ENCODE measurements around the gene SOX4.

Gene SOX4

DNA sequence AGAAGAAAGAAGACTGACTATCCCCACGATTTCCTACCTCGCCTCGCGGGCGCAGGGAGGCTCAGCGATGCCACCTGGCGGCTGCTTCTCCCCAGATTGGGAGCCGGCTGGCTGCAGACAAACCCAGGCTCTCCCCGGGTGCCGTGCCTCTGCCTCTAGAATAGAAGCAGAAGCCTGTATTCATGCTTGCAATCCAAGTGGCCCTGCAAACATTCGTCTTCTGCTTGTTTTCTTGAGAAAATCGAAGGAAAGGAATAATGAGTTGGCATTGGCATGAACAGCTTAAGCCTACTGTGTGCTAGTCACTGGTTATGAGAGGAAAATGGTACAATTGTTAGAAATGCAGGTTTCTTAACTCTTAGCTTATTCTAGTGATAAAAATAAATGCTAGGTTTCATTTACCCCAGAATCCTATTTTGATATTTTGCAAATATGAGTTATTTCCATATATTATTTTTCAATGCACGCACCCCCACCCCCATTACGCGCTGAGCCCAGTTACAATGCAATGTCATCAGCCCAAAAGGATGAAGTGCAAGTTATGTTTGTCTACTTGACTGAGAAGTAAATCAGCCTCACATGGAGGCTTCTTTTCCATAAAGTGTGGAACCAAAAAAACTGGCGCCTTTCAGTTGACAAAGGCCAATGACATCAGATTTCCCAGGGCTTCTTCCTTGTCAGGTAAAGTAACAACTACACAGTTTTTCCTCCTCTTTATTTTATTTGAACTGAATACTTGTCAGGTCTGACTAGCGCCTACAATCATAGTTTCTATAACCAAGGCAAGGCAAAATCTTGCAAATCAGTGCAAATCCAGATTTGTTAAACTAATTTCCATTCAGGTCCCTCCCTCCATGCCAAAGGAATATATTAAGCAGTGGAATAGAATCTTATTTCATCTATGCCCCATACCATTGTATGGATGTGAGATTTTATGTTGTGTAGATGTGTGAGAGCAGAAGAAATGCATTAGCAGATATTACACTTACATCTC is 3.9 kb upstream of the SOX4 start:
- Histone ChIP-seq H3K27ac (peak overlapping the region; percentile 71; the same call in 1 of the 2 replicates), H3K36me3 (ENCODE audit: insufficient read depth) (no peaks in the 10 kb centered on the region), H3K4me2 (peak overlapping the region; percentile 86), H2AFZ (ENCODE audit: low read depth) (peak overlapping the region; percentile 96), H3K79me2 (ENCODE audit: insufficient read depth, low read depth) (peaks cover 5% of the 10 kb centered on the region; the same call in 1 of the 2 replicates), H4K20me1 (ENCODE audit: insufficient read depth) (no peaks in the 10 kb centered on the region), H3K27me3 (ENCODE audit: insufficient read depth, low read depth) (no peaks in the 10 kb centered on the region), H3K4me1 (ENCODE audit: low read depth, poor library complexity, severe bottlenecking) (peaks cover 19% of the 10 kb centered on the region), H3K9ac (peak overlapping the region; percentile 69; the same call in 1 of the 2 replicates), H3K4me3 (IDR thresholded peaks at IDR 0.05; ENCODE audit: insufficient read depth, low read depth, low read length) (no peak overlapping the region)
- TF ChIP-seq, protein P1, sequence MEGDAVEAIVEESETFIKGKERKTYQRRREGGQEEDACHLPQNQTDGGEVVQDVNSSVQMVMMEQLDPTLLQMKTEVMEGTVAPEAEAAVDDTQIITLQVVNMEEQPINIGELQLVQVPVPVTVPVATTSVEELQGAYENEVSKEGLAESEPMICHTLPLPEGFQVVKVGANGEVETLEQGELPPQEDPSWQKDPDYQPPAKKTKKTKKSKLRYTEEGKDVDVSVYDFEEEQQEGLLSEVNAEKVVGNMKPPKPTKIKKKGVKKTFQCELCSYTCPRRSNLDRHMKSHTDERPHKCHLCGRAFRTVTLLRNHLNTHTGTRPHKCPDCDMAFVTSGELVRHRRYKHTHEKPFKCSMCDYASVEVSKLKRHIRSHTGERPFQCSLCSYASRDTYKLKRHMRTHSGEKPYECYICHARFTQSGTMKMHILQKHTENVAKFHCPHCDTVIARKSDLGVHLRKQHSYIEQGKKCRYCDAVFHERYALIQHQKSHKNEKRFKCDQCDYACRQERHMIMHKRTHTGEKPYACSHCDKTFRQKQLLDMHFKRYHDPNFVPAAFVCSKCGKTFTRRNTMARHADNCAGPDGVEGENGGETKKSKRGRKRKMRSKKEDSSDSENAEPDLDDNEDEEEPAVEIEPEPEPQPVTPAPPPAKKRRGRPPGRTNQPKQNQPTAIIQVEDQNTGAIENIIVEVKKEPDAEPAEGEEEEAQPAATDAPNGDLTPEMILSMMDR (conservative IDR thresholded peaks at IDR 0.05; ENCODE audit: low read depth, low read length) = peak; percentile 65

DNA sequence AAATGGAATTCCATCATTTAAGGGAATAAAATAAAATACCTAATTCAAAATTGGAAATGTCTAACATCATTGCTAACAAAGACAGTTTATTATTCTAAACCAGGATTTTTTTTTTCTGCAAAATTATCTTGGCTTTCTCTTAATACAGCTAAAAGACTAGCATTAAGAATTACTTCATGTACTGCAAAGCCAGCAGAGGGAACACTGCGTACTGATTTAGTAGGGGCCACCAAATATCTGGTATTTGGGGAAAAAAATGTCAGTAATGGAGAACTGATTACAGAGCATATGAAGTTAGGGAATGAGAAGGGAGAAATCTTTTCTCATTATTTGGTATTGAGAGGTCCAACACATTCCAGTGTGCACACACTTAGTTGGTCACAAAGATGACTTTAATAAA is 3.2 kb upstream of the SOX4 start:
- H3K36me3 ChIP-seq (ENCODE audit: insufficient read depth) = no peaks in the 10 kb centered on the region
- no peak overlapping the region for H2AFZ ChIP-seq (ENCODE audit: low read depth)
- H4K20me1 ChIP-seq (ENCODE audit: insufficient read depth) = no peaks in the 10 kb centered on the region
- H3K27me3 ChIP-seq (ENCODE audit: insufficient read depth, low read depth) = no peaks in the 10 kb centered on the region
- TF ChIP-seq, protein P1 (conservative IDR thresholded peaks at IDR 0.05; ENCODE audit: low read depth, low read length) = no peak
- peaks cover 19% of the 10 kb centered on the region for H3K4me1 ChIP-seq (ENCODE audit: low read depth, poor library complexity, severe bottlenecking)
- no peak overlapping the region for H3K4me3 ChIP-seq (IDR thresholded peaks at IDR 0.05; ENCODE audit: insufficient read depth, low read depth, low read length)
- H3K9ac ChIP-seq = no peak overlapping the region
- peaks cover 7% of the 10 kb centered on the region; the same call in 1 of the 2 replicates for H3K79me2 ChIP-seq (ENCODE audit: insufficient read depth, low read depth)
- no peak overlapping the region for H3K4me2 ChIP-seq
- H3K27ac ChIP-seq = no peak overlapping the region

DNA sequence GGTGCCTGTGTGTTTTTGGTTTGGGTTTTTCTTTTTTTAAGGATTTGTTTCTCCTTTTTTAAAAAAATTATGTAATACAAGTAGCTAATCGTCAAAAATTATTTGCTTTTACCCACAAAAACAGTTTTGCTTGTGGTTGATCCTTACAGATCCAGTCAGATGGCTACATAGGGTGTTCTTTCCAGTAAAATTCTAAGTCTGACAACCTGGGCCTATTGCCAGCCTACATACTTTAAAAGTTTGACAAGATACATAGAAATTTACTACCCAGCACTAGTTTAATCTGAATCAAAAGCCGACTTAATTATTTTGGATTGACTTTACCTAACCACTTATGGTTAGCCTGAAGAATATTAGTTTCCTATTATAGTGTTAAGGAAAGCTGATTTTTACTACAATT is 2.1 kb upstream of the SOX4 start:
- no peak overlapping the region for H3K4me2 ChIP-seq
- H3K27me3 ChIP-seq (ENCODE audit: insufficient read depth, low read depth) = no peaks in the 10 kb centered on the region
- no peak overlapping the region for H2AFZ ChIP-seq (ENCODE audit: low read depth)
- H3K4me3 ChIP-seq (IDR thresholded peaks at IDR 0.05; ENCODE audit: insufficient read depth, low read depth, low read length) = no peak overlapping the region
- H3K27ac ChIP-seq = no peak overlapping the region
- TF ChIP-seq, protein P1 (conservative IDR thresholded peaks at IDR 0.05; ENCODE audit: low read depth, low read length) = no peak
- no peak overlapping the region for H3K9ac ChIP-seq
- no peaks in the 10 kb centered on the region for H4K20me1 ChIP-seq (ENCODE audit: insufficient read depth)
- peaks cover 16% of the 10 kb centered on the region for H3K79me2 ChIP-seq (ENCODE audit: insufficient read depth, low read depth)
- peaks cover 13% of the 10 kb centered on the region for H3K4me1 ChIP-seq (ENCODE audit: low read depth, poor library complexity, severe bottlenecking)
- H3K36me3 ChIP-seq (ENCODE audit: insufficient read depth) = no peaks in the 10 kb centered on the region

DNA sequence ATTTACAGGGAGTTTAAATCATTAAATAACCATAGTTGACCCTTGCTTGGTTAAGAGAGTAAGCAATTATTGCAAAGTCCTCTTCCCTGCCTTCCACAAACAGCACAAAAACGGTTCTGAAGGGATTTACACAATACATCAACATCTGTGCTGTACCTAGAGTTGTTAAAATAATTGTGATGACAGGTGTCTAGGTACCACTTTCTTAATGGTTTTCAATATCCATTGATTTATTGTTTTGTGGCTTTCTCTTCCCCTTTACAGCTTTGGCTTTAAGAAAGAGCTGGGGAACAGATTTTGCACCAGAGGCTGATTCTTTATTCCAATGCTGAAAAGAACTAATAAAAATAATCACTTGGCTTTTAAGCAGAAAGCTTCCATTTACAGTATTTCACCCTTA is 598 bp upstream of the SOX4 start:
- peak overlapping the region; percentile 65 for H3K4me2 ChIP-seq
- H4K20me1 ChIP-seq (ENCODE audit: insufficient read depth) = no peaks in the 10 kb centered on the region
- H3K27me3 ChIP-seq (ENCODE audit: insufficient read depth, low read depth) = no peaks in the 10 kb centered on the region
- H2AFZ ChIP-seq (ENCODE audit: low read depth) = peak overlapping the region; percentile 88
- no peaks in the 10 kb centered on the region for H3K36me3 ChIP-seq (ENCODE audit: insufficient read depth)
- H3K4me3 ChIP-seq (IDR thresholded peaks at IDR 0.05; ENCODE audit: insufficient read depth, low read depth, low read length) = no peak overlapping the region
- H3K79me2 ChIP-seq (ENCODE audit: insufficient read depth, low read depth) = peaks cover 31% of the 10 kb centered on the region
- no peak overlapping the region for H3K9ac ChIP-seq
- no peak overlapping the region for H3K27ac ChIP-seq
- peaks cover 17% of the 10 kb centered on the region for H3K4me1 ChIP-seq (ENCODE audit: low read depth, poor library complexity, severe bottlenecking)
- TF ChIP-seq, protein P1 (conservative IDR thresholded peaks at IDR 0.05; ENCODE audit: low read depth, low read length) = no peak

Measured in KMS-11 (cell line).